HEK293 (cell line): ENCODE results near the gene EHMT1.

Experiments
- CTCF ChIA-PET: fragments of 350-600 bp; formaldehyde crosslinking; extraction: SDS; loops from one replicate; lab custom pipeline; 2021; ENCODE audit warnings: antibody characterized with exemption; lab: Yijun Ruan, JAX
- POLR2A ChIA-PET: fragments of 300-600 bp; formaldehyde crosslinking; extraction: SDS; loops from one replicate; lab custom pipeline; 2020; ENCODE audit warnings: antibody characterized with exemption, inconsistent platforms; lab: Yijun Ruan, JAX
- H3K27ac ChIP-seq: fragments of 200-500 bp; sonication (Bioruptor generic); 2 replicates; pipeline ENCODE4 v1.5.1; 2014; ENCODE audit warnings: low read depth, low read length, control low read depth, inconsistent platforms; ENCODE audit errors: extremely low read depth
- H3K36me3 ChIP-seq, 2 experiments: fragments of 200-500 bp in 1 of 2; sonication (Bioruptor generic) in 1 of 2; 1 replicate in 1 of 2; 2 replicates in 1 of 2; pipeline ENCODE4 v1.5.1; 2014 to 2017; ENCODE audit warnings: inconsistent platforms in 2 of 2, low read length in 2 of 2; ENCODE audit not compliant: control insufficient read depth in 2 of 2, insufficient read depth in 1 of 2
- H3K4me1 ChIP-seq: fragments of 200-500 bp; sonication (Bioruptor generic); 2 replicates; pipeline ENCODE4 v1.5.1; 2014; ENCODE audit warnings: mild to moderate bottlenecking, low read length, inconsistent platforms; ENCODE audit not compliant: control insufficient read depth, insufficient read depth
- H3K4me3 ChIP-seq: 2 replicates; pipeline ENCODE4 v1.5.1; 2011; ENCODE audit warnings: low read depth, mild to moderate bottlenecking, control low read depth, low read length, moderate library complexity
- H3K9me3 ChIP-seq: fragments of 200-500 bp; sonication (Bioruptor generic); 2 replicates; pipeline ENCODE4 v1.5.1; 2014; ENCODE audit warnings: low read depth, low read length, inconsistent platforms; ENCODE audit not compliant: control insufficient read depth, insufficient read depth
- PRDM1 ChIP-seq: fragments of 450-650 bp; formaldehyde crosslinking; IDR thresholded peaks from 2 replicates; pipeline ENCODE4; 2016; ENCODE audit warnings: missing biosample characterization, missing genetic modification characterization
- ZBTB49 ChIP-seq: fragments of 450-650 bp; formaldehyde crosslinking; IDR thresholded peaks from 2 replicates; pipeline ENCODE4 v1.5.1; 2016; ENCODE audit warnings: missing biosample characterization, missing genetic modification characterization, low read depth
- ZFHX2 ChIP-seq: fragments of 450-650 bp; formaldehyde crosslinking; conservative IDR thresholded peaks from 2 replicates; pipeline ENCODE4 v1.5.1; 2016; ENCODE audit warnings: missing biosample characterization, missing genetic modification characterization
- ZIC2 ChIP-seq: fragments of 450-650 bp; formaldehyde crosslinking; IDR thresholded peaks from 2 replicates; pipeline ENCODE4 v1.5.1; 2016; ENCODE audit warnings: missing biosample characterization, missing genetic modification characterization
- ZNF114 ChIP-seq: fragments of 450-650 bp; formaldehyde crosslinking; IDR thresholded peaks from 2 replicates; pipeline ENCODE4 v1.5.0; 2017; ENCODE audit warnings: missing biosample characterization, missing genetic modification characterization
- ZNF530 ChIP-seq: fragments of 450-650 bp; formaldehyde crosslinking; IDR thresholded peaks from 2 replicates; pipeline ENCODE4 v1.5.1; 2016; ENCODE audit warnings: low read depth, missing biosample characterization, missing genetic modification characterization
- ZNF560 ChIP-seq: fragments of 450-650 bp; formaldehyde crosslinking; IDR thresholded peaks from 2 replicates; pipeline ENCODE4 v1.5.1; 2017; ENCODE audit warnings: missing biosample characterization, missing genetic modification characterization, borderline replicate concordance
- ZNF621 ChIP-seq: fragments of 450-650 bp; formaldehyde crosslinking; IDR thresholded peaks from 2 replicates; pipeline ENCODE4 v1.5.1; 2017; ENCODE audit warnings: missing biosample characterization, missing genetic modification characterization
- ZNF658 ChIP-seq: fragments of 450-650 bp; formaldehyde crosslinking; IDR thresholded peaks from 2 replicates; pipeline ENCODE4; 2016; ENCODE audit warnings: missing biosample characterization, missing genetic modification characterization
- ZNF76 ChIP-seq: fragments of 450-650 bp; formaldehyde crosslinking; IDR thresholded peaks from 2 replicates; pipeline ENCODE4; 2016; ENCODE audit warnings: low read depth, missing biosample characterization, missing genetic modification characterization, borderline replicate concordance
- ZNF837 ChIP-seq: fragments of 450-650 bp; formaldehyde crosslinking; IDR thresholded peaks from 2 replicates; pipeline ENCODE4 v1.5.1; 2016; ENCODE audit warnings: missing biosample characterization, missing genetic modification characterization
- TF ChIP-seq, protein P1 (sequence below): fragments of 450-650 bp; formaldehyde crosslinking; IDR thresholded peaks from 2 replicates; pipeline ENCODE4 v1.5.1; 2016; ENCODE audit warnings: missing biosample characterization, missing genetic modification characterization
- TF ChIP-seq, protein P2 (sequence below): fragments of 450-650 bp; formaldehyde crosslinking; IDR thresholded peaks from 2 replicates; pipeline ENCODE4 v1.5.1; 2016; ENCODE audit warnings: missing biosample characterization, missing genetic modification characterization
- TF ChIP-seq, protein P3 (sequence below): fragments of 450-650 bp; formaldehyde crosslinking; IDR thresholded peaks from 2 replicates; pipeline ENCODE4 v1.5.1; 2016; ENCODE audit warnings: missing biosample characterization, missing genetic modification characterization
- TF ChIP-seq, protein P4 (sequence below): fragments of 450-650 bp; formaldehyde crosslinking; IDR thresholded peaks from 2 replicates; pipeline ENCODE4 v1.5.1; 2016; ENCODE audit warnings: missing biosample characterization, missing genetic modification characterization

Gene EHMT1

DNA sequence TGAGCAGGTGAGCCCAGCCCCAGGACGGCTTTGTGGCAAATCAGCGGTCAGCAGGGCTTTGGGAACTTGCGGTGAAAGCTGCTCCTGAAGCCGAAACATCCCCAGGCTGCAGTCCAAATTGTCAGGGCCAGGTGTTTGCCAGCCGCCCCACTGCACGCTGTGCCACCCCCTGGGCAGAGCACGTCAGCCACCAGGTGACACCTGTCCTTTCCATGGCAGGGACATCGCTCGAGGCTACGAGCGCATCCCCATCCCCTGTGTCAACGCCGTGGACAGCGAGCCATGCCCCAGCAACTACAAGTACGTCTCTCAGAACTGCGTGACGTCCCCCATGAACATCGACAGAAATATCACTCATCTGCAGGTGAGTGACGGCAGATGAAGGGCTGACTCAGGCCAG lies 194.4 kb downstream of the EHMT1 start:
- Histone ChIP-seq H3K4me3 (no peak overlapping the region), H3K4me1 (no peaks in the 10 kb centered on the region), H3K27ac (no peak overlapping the region), H3K9me3 (no peaks in the 10 kb centered on the region), H3K36me3 (peaks cover 0 to 70% of the 10 kb centered on the region in 2 experiments; a peak in 1 of 3 replicates)
- ChIA-PET POLR2A (no interaction called here), CTCF (no interaction called here)
- TF ChIP-seq ZFHX2: no peak

DNA sequence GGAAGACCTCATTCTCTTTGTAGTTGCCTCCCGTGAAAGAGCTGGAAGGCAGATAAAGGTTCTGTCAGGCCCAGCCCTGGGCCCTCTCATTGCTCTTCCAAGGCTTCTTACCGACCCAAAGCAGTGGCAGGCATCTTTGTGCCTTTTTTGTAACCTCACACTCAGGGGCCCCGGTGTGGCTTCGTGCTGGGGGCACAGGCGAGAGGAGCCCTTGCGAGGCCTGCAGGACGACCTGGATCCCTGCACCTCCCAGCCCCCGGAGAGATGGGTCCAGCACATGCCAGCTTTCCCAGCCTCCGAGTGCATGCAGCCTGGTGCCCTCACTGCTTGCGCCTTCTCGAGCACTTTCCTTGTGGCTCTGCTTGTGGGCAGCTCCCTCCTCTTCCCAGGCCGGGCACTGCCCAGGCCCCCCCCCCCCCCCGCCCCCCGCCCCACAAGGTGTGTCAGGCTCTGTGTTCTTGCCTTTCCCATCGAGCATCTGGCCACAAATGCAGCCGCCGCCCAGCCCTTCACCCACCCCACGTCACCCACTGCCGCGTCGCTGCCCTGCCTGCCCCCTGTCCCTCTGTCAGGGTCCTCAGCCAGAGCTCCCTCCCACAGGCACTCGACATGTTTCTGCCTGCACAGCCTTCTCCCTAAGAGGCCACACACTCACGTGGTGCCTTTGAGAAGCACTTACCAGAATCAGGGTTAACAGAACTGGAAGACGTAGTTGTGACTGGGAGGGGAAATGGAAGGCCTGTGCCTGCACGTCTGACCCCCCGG lies 195.0 kb downstream of the EHMT1 start:
- POLR2A ChIA-PET: no interaction called here
- TF ChIP-seq PRDM1 (tag by site-specific recombination) (no peak), ZNF658 (tag by site-specific recombination) (no peak)
- no peaks in the 10 kb centered on the region for H3K9me3 ChIP-seq
- CTCF ChIA-PET: no interaction called here
- peaks cover 0 to 73% of the 10 kb centered on the region in 2 experiments; a peak in 1 of 3 replicates for H3K36me3 ChIP-seq
- H3K4me1 ChIP-seq: no peaks in the 10 kb centered on the region
- no peak overlapping the region for H3K4me3 ChIP-seq
- H3K27ac ChIP-seq: no peak overlapping the region

DNA sequence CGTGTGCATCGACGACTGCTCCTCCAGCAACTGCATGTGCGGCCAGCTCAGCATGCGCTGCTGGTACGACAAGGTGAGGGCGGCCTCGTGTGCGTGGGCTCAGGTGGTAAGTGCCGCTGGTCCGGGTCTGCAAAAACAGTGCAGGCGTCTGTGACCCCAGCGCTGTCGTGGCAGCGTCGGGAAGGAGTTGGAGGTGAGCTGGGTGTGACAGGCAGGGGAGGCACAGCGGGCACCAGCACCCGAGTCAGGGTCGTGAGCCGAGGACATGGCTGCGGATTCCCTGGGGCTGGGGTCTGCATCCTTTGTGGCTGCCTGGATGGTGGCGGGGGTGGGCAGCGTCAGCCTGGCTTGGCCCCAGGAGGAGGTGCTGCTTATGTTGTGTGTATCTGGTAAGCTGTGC lies 195.6 kb downstream of the EHMT1 start:
- peaks cover 0 to 67% of the 10 kb centered on the region in 2 experiments; a peak in 1 of 3 replicates for H3K36me3 ChIP-seq
- H3K4me1 ChIP-seq: no peaks in the 10 kb centered on the region
- H3K27ac ChIP-seq: no peak overlapping the region
- TF ChIP-seq, protein P1, sequence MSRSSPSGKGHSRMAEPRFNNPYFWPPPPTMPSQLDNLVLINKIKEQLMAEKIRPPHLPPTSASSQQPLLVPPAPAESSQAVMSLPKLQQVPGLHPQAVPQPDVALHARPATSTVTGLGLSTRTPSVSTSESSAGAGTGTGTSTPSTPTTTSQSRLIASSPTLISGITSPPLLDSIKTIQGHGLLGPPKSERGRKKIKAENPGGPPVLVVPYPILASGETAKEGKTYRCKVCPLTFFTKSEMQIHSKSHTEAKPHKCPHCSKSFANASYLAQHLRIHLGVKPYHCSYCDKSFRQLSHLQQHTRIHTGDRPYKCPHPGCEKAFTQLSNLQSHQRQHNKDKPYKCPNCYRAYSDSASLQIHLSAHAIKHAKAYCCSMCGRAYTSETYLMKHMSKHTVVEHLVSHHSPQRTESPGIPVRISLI (tag by site-specific recombination): no peak
- TF ChIP-seq ZIC2 (tag by site-specific recombination): no peak
- TF ChIP-seq ZNF114 (tag by site-specific recombination): no peak
- TF ChIP-seq ZBTB49: no peak
- TF ChIP-seq, protein P2, sequence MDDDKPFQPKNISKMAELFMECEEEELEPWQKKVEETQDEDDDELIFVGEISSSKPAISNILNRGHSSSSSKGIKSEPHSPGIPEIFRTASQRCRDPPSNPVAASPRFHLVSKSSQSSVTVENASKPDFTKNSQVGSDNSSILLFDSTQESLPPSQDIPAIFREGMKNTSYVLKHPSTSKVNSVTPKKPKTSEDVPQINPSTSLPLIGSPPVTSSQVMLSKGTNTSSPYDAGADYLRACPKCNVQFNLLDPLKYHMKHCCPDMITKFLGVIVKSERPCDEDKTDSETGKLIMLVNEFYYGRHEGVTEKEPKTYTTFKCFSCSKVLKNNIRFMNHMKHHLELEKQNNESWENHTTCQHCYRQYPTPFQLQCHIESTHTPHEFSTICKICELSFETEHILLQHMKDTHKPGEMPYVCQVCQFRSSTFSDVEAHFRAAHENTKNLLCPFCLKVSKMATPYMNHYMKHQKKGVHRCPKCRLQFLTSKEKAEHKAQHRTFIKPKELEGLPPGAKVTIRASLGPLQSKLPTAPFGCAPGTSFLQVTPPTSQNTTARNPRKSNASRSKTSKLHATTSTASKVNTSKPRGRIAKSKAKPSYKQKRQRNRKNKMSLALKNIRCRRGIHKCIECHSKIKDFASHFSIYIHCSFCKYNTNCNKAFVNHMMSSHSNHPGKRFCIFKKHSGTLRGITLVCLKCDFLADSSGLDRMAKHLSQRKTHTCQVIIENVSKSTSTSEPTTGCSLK (tag by site-specific recombination): no peak
- TF ChIP-seq ZNF837 (tag by site-specific recombination): no peak
- TF ChIP-seq ZNF560 (tag by site-specific recombination): no peak
- TF ChIP-seq, protein P3, sequence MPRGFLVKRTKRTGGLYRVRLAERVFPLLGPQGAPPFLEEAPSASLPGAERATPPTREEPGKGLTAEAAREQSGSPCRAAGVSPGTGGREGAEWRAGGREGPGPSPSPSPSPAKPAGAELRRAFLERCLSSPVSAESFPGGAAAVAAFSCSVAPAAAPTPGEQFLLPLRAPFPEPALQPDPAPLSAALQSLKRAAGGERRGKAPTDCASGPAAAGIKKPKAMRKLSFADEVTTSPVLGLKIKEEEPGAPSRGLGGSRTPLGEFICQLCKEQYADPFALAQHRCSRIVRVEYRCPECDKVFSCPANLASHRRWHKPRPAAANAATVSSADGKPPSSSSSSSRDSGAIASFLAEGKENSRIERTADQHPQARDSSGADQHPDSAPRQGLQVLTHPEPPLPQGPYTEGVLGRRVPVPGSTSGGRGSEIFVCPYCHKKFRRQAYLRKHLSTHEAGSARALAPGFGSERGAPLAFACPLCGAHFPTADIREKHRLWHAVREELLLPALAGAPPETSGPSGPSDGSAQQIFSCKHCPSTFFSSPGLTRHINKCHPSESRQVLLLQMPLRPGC: no peak
- no peak for TF ChIP-seq ZNF621 (tag by site-specific recombination)
- TF ChIP-seq ZNF76 (tag by site-specific recombination): no peak
- TF ChIP-seq ZNF530 (tag by site-specific recombination): no peak
- TF ChIP-seq, protein P4, sequence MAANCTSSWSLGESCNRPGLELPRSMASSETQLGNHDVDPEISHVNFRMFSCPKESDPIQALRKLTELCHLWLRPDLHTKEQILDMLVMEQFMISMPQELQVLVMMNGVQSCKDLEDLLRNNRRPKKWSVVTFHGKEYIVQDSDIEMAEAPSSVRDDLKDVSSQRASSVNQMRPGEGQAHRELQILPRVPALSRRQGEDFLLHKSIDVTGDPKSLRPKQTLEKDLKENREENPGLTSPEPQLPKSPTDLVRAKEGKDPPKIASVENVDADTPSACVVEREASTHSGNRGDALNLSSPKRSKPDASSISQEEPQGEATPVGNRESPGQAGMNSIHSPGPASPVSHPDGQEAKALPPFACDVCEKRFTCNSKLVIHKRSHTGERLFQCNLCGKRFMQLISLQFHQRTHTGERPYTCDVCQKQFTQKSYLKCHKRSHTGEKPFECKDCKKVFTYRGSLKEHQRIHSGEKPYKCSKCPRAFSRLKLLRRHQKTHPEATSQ (tag by site-specific recombination): no peak
- CTCF ChIA-PET: no interaction called here
- no peak overlapping the region for H3K4me3 ChIP-seq
- H3K9me3 ChIP-seq: no peaks in the 10 kb centered on the region
- POLR2A ChIA-PET: no interaction called here
